Ureter (tissue), 1 donor: ENCODE measurements around the gene SLC22A7. TPM values are rescaled to one million over a fixed set of nuclear protein-coding genes. Genes with fewer than 3 reads are reported as not detected.

Experiments
- DNase-seq: peaks from one replicate; pipeline ENCODE4 v3.0.0-alpha.2; 2020; ENCODE audit warnings: low spot score
- total RNA-seq: library from RNA; stranded (reverse); gene quantifications from one replicate; pipeline ENCODE4 v1.2.4, GENCODE V29; 2023
- donor health status: DM: yes; HTN: yes; CAD: no.

The SLC22A7 gene
- total RNA-seq, 1 donor from 2014 or later = not detected

GRCh38 chr6:43267619-43268354, 30.3 kb upstream of the SLC22A7 start:
- DNase-seq = no peak

GRCh38 chr6:43268355-43268700, 29.7 kb upstream of the SLC22A7 start:
- DNase-seq = no peak

- DNase-seq = no peak
These were observed 29.2 kb upstream of the SLC22A7 start for GRCh38 chr6:43268782-43269272.

- DNase-seq = no peak
These were observed 28.6 kb upstream of the SLC22A7 start for GRCh38 chr6:43269273-43270007.

- no peak for DNase-seq
These were observed 26.8 kb upstream of the SLC22A7 start for GRCh38 chr6:43271103-43271815.

- DNase-seq = no peak
These were observed 26.1 kb upstream of the SLC22A7 start for GRCh38 chr6:43271944-43272343.

- no peak for DNase-seq
These were observed 24.4 kb upstream of the SLC22A7 start for GRCh38 chr6:43273707-43274106.

- DNase-seq = no peak
These were observed 23.7 kb upstream of the SLC22A7 start for GRCh38 chr6:43274127-43274915.

- no peak for DNase-seq
These were observed 23.0 kb upstream of the SLC22A7 start for GRCh38 chr6:43274916-43275597.

- no peak for DNase-seq
These were observed 22.1 kb upstream of the SLC22A7 start for GRCh38 chr6:43275801-43276576.

- no peak for DNase-seq
These were observed 21.3 kb upstream of the SLC22A7 start for GRCh38 chr6:43276577-43277305.

GRCh38 chr6:43277306-43277642, 20.8 kb upstream of the SLC22A7 start:
- DNase-seq = no peak

GRCh38 chr6:43277643-43278523, 20.2 kb upstream of the SLC22A7 start:
- no peak for DNase-seq

- DNase-seq = no peak
These were observed 19.5 kb upstream of the SLC22A7 start for GRCh38 chr6:43278524-43279078.

- DNase-seq = no peak
These were observed 17.8 kb upstream of the SLC22A7 start for GRCh38 chr6:43280234-43280633.

- no peak for DNase-seq
These were observed 16.0 kb upstream of the SLC22A7 start for GRCh38 chr6:43282060-43282459.

- no peak for DNase-seq
These were observed 15.2 kb upstream of the SLC22A7 start for GRCh38 chr6:43282636-43283513.
